Gastroesophageal sphincter (tissue), 4 donors: ENCODE results near the gene BMPR1A. TPM values are rescaled to one million over a fixed set of nuclear protein-coding genes. Genes with fewer than 3 reads are reported as not detected.

Experiments used
- ATAC-seq: fragments of 150-250 bp; one replicate; pipeline ENCODE4 v1.9.1; 2016; ENCODE audit warnings: mild to moderate bottlenecking, moderate library complexity
- H3K27ac ChIP-seq, 4 donors: fragments of 200-600 bp; sonication (generic) in 3 of 4; 1 replicate in 3 of 4; 2 replicates in 1 of 4; pipeline ENCODE4 v1.5.1; 2016 to 2019
- H3K27me3 ChIP-seq: fragments of 200-600 bp; sonication (generic); one replicate; pipeline ENCODE4 v1.5.1; 2019
- H3K36me3 ChIP-seq, 2 donors: fragments of 200-600 bp; sonication (generic); one replicate each; pipeline ENCODE4 v1.5.1; 2019; ENCODE audit warnings: control low read depth in 1 of 2
- H3K4me1 ChIP-seq, 3 donors: fragments of 200-600 bp; sonication (generic); 1 replicate in 2 of 3; 2 replicates in 1 of 3; pipeline ENCODE4 v1.5.1; 2016 to 2019; ENCODE audit warnings: control low read depth in 2 of 3
- H3K4me3 ChIP-seq, 2 donors: fragments of 200-600 bp; sonication (generic); one replicate each; pipeline ENCODE4 v1.5.1; 2019; ENCODE audit warnings: mild to moderate bottlenecking in 1 of 2, moderate library complexity in 1 of 2
- H3K9me3 ChIP-seq, 3 donors: fragments of 200-600 bp; sonication (generic); one replicate each; pipeline ENCODE4 v1.5.1; 2017 to 2019; ENCODE audit warnings: control low read depth in 2 of 3
- EP300 ChIP-seq: sonication (generic); formaldehyde crosslinking; IDR thresholded peaks from one replicate; pipeline ENCODE4 v1.6.1; 2017; ENCODE audit warnings: antibody characterized with exemption, mild to moderate bottlenecking
- POLR2A ChIP-seq, 2 donors: fragments of 450-650 bp; IDR thresholded peaks; one replicate each; pipeline ENCODE4 v1.6.1; 2017; ENCODE audit warnings: antibody characterized with exemption in 2 of 2, mild to moderate bottlenecking in 2 of 2, moderate library complexity in 1 of 2
- POLR2AphosphoS5 ChIP-seq: sonication (generic); formaldehyde crosslinking; IDR thresholded peaks from one replicate; pipeline ENCODE4 v1.6.1; 2017; ENCODE audit warnings: antibody characterized with exemption
- WGBS, 2 donors: methylation state at CpG; one replicate each; pipeline ENCODE4 v1.1.5; 2018; ENCODE audit warnings: low coverage in 1 of 2; 5-methylcytosine and 5-hydroxymethylcytosine counted together
- total RNA-seq, 4 donors: library from RNA; depleted of rRNA; stranded (reverse); fragments of >200 nt; gene quantifications; one replicate each; pipeline ENCODE4 v1.1.0, GENCODE V29; 2016
- TF ChIP-seq, protein P1 (sequence below), 4 experiments: fragments of 200-600 bp in 2 of 4; fragments of 450-650 bp in 2 of 4; sonication (generic) in 1 of 4; IDR thresholded peaks; one replicate each; pipeline ENCODE4 v1.5.1; 2017 to 2019; ENCODE audit warnings: antibody characterized with exemption in 4 of 4, mild to moderate bottlenecking in 2 of 4, moderate library complexity in 2 of 4

BMPR1A gene
- total RNA-seq, 4 donors from 2014 or later, result 91.5 to 121 (median 117) TPM

DNA sequence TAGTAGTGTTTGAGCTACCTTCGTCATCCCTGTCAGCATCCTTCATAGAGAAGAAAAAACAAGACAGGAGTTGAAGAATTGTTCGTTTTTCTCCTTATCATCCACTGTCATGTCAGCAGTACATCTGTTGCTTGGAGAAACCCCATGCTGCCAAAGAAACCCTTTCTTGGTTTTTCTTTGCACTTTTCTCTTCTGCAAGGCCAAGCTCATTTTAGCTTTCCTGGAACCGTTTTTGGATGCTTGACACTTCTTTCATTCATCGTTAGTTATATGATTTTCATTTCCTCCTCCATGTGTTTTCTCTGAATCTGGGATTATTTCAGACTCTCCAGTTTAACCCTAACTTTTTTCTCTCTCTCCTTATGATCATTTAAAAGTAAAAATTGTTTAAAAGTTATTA lies 142.1 kb downstream of the BMPR1A start:
- Histone ChIP-seq H3K36me3 (peaks cover 0 to 31% of the 10 kb centered on the region in 2 donors), H3K27me3 (no peaks in the 10 kb centered on the region), H3K4me3 (no peak overlapping the region), H3K4me1 (peaks cover 3 to 48% (median 3%) of the 10 kb centered on the region in 3 donors), H3K27ac (peak overlapping the region in 2 of 4 donors; percentile 67 to 68), H3K9me3 (no peaks in the 10 kb centered on the region)
- no peak for ATAC-seq
- WGBS, 2 donors, result 36 to 37% methylated on average over 4 of the region's 4 CpGs
- TF ChIP-seq POLR2AphosphoS5 (no peak), EP300 (no peak), POLR2A (IDR thresholded peaks at IDR 0.05) (no peak)
- TF ChIP-seq, protein P1, sequence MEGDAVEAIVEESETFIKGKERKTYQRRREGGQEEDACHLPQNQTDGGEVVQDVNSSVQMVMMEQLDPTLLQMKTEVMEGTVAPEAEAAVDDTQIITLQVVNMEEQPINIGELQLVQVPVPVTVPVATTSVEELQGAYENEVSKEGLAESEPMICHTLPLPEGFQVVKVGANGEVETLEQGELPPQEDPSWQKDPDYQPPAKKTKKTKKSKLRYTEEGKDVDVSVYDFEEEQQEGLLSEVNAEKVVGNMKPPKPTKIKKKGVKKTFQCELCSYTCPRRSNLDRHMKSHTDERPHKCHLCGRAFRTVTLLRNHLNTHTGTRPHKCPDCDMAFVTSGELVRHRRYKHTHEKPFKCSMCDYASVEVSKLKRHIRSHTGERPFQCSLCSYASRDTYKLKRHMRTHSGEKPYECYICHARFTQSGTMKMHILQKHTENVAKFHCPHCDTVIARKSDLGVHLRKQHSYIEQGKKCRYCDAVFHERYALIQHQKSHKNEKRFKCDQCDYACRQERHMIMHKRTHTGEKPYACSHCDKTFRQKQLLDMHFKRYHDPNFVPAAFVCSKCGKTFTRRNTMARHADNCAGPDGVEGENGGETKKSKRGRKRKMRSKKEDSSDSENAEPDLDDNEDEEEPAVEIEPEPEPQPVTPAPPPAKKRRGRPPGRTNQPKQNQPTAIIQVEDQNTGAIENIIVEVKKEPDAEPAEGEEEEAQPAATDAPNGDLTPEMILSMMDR (IDR thresholded peaks at IDR 0.05), result no peak

DNA sequence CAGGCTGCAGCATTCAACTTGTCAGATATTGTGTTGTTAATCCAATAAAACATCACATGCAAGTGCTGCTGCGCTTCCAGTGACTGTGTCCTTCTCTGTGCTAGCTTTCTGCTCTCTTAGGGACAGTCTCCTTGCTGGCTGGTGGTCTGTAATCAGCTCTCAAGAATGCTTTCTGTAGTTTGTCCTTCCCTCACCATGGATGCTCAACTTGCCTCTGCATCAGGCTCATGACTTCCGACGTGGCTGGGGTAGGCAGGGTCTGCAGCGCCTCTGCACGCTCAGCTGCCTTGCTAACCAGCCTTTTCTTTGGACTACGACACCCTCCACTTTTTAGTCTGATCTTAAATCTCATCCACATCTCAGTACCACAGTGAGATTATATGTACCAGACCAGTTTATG lies 142.7 kb downstream of the BMPR1A start:
- peak overlapping the region in 3 of 4 donors; percentile 27 to 68 (median 67) for H3K27ac ChIP-seq

DNA sequence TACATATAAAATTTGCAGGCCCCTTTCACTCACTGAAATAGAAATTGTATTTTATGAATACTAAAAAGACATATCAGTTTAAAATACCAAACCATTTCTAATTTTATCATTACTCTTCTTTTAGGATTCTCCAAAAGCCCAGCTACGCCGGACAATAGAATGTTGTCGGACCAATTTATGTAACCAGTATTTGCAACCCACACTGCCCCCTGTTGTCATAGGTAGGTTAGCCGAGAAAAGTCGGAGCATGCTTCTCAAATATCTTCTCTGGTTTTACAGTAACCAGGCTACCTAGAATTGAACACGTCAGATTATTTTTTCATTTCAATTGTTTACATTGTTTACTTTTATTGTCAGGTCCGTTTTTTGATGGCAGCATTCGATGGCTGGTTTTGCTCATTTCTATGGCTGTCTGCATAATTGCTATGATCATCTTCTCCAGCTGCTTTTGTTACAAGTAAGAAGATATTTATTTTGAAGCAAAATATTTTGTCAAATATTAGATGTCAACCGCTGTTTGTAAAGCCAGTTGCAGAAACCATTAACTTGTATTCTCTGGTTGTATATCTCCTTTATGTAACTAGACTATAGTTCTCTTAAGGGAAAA lies 143.4 kb downstream of the BMPR1A start:
- Histone ChIP-seq H3K27ac (peak overlapping the region in 3 of 4 donors; percentile 27 to 68 (median 67)), H3K36me3 (peaks cover 0 to 38% of the 10 kb centered on the region in 2 donors), H3K27me3 (no peaks in the 10 kb centered on the region), H3K4me1 (peaks cover 3 to 48% (median 3%) of the 10 kb centered on the region in 3 donors), H3K4me3 (no peak overlapping the region), H3K9me3 (no peaks in the 10 kb centered on the region)
- TF ChIP-seq POLR2AphosphoS5 (peak; percentile 11), POLR2A (IDR thresholded peaks at IDR 0.05) (no peak), EP300 (no peak)
- TF ChIP-seq, protein P1 (IDR thresholded peaks at IDR 0.05), result peak; percentile 63 to 80 (median 77)
- 3 to 7% methylated on average over 8 to 9 of the region's 9 CpGs for WGBS, 2 donors
- no peak for ATAC-seq

More for the DNA sequence above, 142.7 kb downstream of the BMPR1A start:
- Histone ChIP-seq H3K36me3 (peaks cover 0 to 31% of the 10 kb centered on the region in 2 donors), H3K4me3 (no peak overlapping the region), H3K27me3 (no peaks in the 10 kb centered on the region), H3K4me1 (peaks cover 3 to 48% (median 3%) of the 10 kb centered on the region in 3 donors), H3K9me3 (no peaks in the 10 kb centered on the region)
- TF ChIP-seq, protein P1 (IDR thresholded peaks at IDR 0.05), result no peak
- WGBS, 2 donors, result 22 to 58% methylated on average over 5 of the region's 6 CpGs
- ATAC-seq, result no peak

DNA sequence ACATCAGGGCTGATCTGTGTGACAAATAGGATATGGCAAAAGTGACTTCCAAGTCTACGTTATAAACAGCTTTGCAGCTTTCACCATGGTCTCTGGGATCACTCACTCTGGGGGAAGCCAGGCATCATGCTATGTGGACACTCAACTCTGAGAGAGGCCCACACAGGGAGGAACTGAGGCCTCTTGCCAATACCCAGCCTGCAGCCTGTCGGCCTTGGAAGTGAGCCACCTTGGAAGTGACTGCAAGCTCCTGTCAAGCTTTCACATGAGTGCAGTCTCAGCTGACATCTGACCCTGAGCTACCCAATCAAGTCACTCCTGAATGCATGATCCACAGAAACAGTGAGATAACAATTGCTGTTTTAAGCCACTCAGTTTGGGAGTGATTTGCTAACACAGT lies 144.5 kb downstream of the BMPR1A start:
- Histone ChIP-seq H3K27ac (peak overlapping the region; percentile 59 to 73 (median 68)), H3K36me3 (peaks cover 0 to 47% of the 10 kb centered on the region in 2 donors), H3K4me1 (peaks cover 3 to 48% (median 3%) of the 10 kb centered on the region in 3 donors), H3K9me3 (no peaks in the 10 kb centered on the region), H3K4me3 (no peak overlapping the region), H3K27me3 (no peaks in the 10 kb centered on the region)
- peak; percentile 78 for ATAC-seq
- WGBS, 2 donors, result 13 to 25% methylated on average over 1 to 2 of the region's 2 CpGs
- TF ChIP-seq, protein P1 (IDR thresholded peaks at IDR 0.05), result no peak
- peak; percentile 59 for TF ChIP-seq POLR2AphosphoS5

DNA sequence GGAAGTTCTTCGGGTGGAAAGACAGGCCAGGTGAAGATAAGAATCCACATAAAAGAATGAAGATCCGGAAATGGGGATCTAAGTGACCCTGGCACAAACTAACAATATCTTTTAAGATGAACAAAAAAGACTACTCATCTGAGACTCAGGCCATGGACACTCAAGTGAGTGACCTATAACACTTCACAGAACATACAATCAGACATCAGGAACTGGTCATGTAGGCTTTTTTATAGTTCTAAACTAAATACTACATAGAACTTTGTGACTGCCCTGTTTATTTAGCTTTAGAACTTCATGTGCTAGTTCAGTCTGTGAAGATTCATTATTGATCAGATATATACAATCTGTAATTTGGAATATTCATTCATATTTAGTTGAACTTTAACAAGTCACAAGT lies 148.2 kb downstream of the BMPR1A start:
- no peak for ATAC-seq
- H3K27me3 ChIP-seq, result no peaks in the 10 kb centered on the region
- peaks cover 3 to 22% (median 3%) of the 10 kb centered on the region in 3 donors for H3K4me1 ChIP-seq
- no peak overlapping the region for H3K27ac ChIP-seq
- H3K36me3 ChIP-seq, result peaks cover 0 to 72% of the 10 kb centered on the region in 2 donors
- H3K4me3 ChIP-seq, result no peak overlapping the region
- TF ChIP-seq, protein P1 (IDR thresholded peaks at IDR 0.05), result no peak
- TF ChIP-seq EP300 (no peak), POLR2AphosphoS5 (no peak), POLR2A (IDR thresholded peaks at IDR 0.05) (no peak)
- no peaks in the 10 kb centered on the region for H3K9me3 ChIP-seq
- 95 to 96% methylated on average over 2 of the region's 2 CpGs for WGBS, 2 donors
